Adipocyte (in vitro differentiated cells): ENCODE results near the gene MYT1.

Source experiments
- DNase-seq: peaks from one replicate; pipeline ENCODE4 v3.0.0-alpha.2; 2015; ENCODE audit warnings: low read depth
- H3K27me3 ChIP-seq: replicated peaks from 2 replicates; pipeline ENCODE4 v1.7.0; 2013; ENCODE audit warnings: mild to moderate bottlenecking, low read length, moderate library complexity; ENCODE audit not compliant: control insufficient read depth, insufficient read depth
- H3K36me3 ChIP-seq: 2 replicates; pipeline ENCODE4 v1.7.0; 2013; ENCODE audit warnings: low read length, mild to moderate bottlenecking, moderate library complexity; ENCODE audit not compliant: control insufficient read depth, insufficient read depth, severe bottlenecking
- H3K4me1 ChIP-seq: 2 replicates; pipeline ENCODE4 v1.7.0; 2013; ENCODE audit warnings: mild to moderate bottlenecking, low read length, moderate library complexity; ENCODE audit not compliant: control insufficient read depth, insufficient read depth
- H3K4me3 ChIP-seq: 2 replicates; pipeline ENCODE4 v1.7.0; 2013; ENCODE audit warnings: mild to moderate bottlenecking, low read length, moderate library complexity
- H3K9ac ChIP-seq: 2 replicates; pipeline ENCODE4 v1.7.0; 2013; ENCODE audit warnings: mild to moderate bottlenecking, low read length, moderate library complexity
- H3K9me3 ChIP-seq: 2 replicates; pipeline ENCODE4 v1.7.0; 2013; ENCODE audit warnings: mild to moderate bottlenecking, low read length, moderate library complexity; ENCODE audit not compliant: control insufficient read depth

Gene MYT1

GRCh38 chr20:64214952-64215351 lies 50.7 kb downstream of the MYT1 start:
- Histone ChIP-seq H3K36me3 (no peaks in the 10 kb centered on the region), H3K9ac (no peak overlapping the region), H3K9me3 (no peaks in the 10 kb centered on the region), H3K27me3 (peaks cover 55% of the 10 kb centered on the region), H3K4me1 (peaks cover 27% of the 10 kb centered on the region), H3K4me3 (no peak overlapping the region)
- no peak for DNase-seq

DNA sequence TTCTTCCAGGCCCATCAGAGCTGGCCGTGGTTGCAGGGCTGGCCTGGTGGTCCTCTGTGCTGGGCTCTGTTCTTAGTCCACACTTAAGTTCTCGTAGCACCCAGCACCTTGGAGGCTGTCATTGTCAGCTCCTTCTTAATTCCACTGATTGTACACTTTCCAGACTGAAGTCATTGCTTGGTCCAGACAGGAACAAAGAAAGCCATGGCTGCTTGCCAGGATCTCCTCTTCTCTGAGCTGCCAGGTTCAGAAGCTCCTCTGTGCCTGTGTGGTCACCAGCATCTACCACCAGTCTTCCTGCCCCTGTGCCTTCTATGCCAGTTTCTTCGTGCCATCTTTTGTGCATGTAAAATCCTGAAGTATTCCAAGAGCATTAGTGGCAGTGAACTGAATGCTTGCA lies 51.8 kb downstream of the MYT1 start:
- no peaks in the 10 kb centered on the region for H3K9me3 ChIP-seq
- H3K36me3 ChIP-seq: no peaks in the 10 kb centered on the region
- no peak overlapping the region for H3K4me3 ChIP-seq
- peaks cover 19% of the 10 kb centered on the region for H3K4me1 ChIP-seq
- peaks cover 55% of the 10 kb centered on the region for H3K27me3 ChIP-seq
- DNase-seq: no peak
- no peak overlapping the region for H3K9ac ChIP-seq

DNA sequence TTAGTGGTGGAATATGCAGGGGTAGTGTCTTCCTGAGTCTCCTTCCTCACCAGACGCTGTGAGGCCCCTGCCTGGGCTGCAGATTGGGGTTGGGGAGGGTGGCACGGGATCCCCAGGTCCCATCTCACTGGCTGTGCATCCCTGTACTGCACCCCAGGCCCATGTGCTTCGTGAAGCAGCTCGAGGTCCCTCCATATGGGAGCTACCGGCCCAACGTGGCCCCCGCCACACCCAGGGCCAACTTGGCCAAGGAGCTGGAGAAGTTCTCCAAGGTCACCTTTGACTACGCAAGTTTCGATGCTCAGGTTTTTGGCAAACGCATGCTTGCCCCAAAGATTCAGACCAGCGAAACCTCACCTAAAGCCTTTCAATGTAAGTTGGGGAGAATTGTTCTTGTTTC lies 52.7 kb downstream of the MYT1 start:
- no peak for DNase-seq
- Histone ChIP-seq H3K36me3 (no peaks in the 10 kb centered on the region), H3K9me3 (no peaks in the 10 kb centered on the region), H3K4me1 (peaks cover 17% of the 10 kb centered on the region), H3K4me3 (no peak overlapping the region), H3K9ac (no peak overlapping the region), H3K27me3 (peaks cover 55% of the 10 kb centered on the region)

GRCh38 chr20:64217539-64218221 lies 53.4 kb downstream of the MYT1 start:
- H3K4me1 ChIP-seq: peaks cover 11% of the 10 kb centered on the region
- no peak overlapping the region for H3K4me3 ChIP-seq
- H3K9ac ChIP-seq: no peak overlapping the region
- peaks cover 55% of the 10 kb centered on the region for H3K27me3 ChIP-seq
- no peak for DNase-seq
- H3K9me3 ChIP-seq: no peaks in the 10 kb centered on the region
- H3K36me3 ChIP-seq: no peaks in the 10 kb centered on the region

DNA sequence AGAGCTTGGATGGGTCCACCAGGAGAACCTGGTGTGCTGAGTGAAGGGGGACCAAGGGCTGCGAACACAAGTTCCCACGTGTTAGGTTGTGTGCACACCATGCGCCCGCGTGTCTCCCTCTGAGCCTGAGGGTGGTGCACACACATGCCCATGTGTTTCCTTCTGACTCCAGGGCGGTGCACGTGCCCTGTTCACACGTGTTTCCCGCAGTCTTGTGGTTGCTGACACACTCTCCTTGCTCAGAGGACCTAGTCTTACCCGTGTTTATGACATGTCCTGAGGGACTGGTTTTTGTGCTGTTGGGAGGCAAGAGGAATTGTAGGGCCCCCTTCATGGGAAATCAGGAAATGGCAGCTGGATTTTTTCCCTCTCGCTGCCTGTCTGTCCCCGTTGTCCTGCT lies 55.0 kb downstream of the MYT1 start:
- no peaks in the 10 kb centered on the region for H3K36me3 ChIP-seq
- peaks cover 9% of the 10 kb centered on the region for H3K4me1 ChIP-seq
- H3K27me3 ChIP-seq: peaks cover 49% of the 10 kb centered on the region
- no peak overlapping the region for H3K9ac ChIP-seq
- no peak overlapping the region for H3K4me3 ChIP-seq
- H3K9me3 ChIP-seq: no peaks in the 10 kb centered on the region
- no peak for DNase-seq

GRCh38 chr20:64219730-64220129 lies 55.5 kb downstream of the MYT1 start:
- Histone ChIP-seq H3K36me3 (no peaks in the 10 kb centered on the region), H3K9ac (no peak overlapping the region), H3K9me3 (no peaks in the 10 kb centered on the region), H3K27me3 (peaks cover 44% of the 10 kb centered on the region), H3K4me1 (peaks cover 14% of the 10 kb centered on the region), H3K4me3 (no peak overlapping the region)
- no peak for DNase-seq

DNA sequence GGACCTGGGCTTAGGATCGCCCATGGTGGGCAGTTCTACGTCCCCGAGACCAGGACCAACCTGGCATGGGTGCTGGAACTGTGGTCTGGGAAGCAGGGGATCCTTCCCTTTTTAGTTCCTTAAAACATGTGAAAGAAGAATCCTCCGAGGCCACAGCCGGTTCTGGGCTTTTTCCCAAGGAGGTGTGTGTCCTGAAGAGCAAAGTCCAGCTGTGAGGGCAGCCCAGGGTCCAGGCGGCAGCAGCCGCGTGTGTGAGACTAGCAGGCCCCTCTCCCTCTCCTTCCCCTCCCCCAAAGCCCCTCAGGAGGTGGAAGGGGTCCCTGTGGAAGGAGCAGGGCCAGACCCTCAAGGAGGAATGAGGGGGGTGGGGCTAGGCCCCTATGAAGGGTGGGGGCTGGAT lies 56.2 kb downstream of the MYT1 start:
- H3K9ac ChIP-seq: no peak overlapping the region
- H3K36me3 ChIP-seq: no peaks in the 10 kb centered on the region
- H3K4me1 ChIP-seq: peaks cover 18% of the 10 kb centered on the region
- DNase-seq: no peak
- peaks cover 37% of the 10 kb centered on the region for H3K27me3 ChIP-seq
- no peak overlapping the region for H3K4me3 ChIP-seq
- no peaks in the 10 kb centered on the region for H3K9me3 ChIP-seq

DNA sequence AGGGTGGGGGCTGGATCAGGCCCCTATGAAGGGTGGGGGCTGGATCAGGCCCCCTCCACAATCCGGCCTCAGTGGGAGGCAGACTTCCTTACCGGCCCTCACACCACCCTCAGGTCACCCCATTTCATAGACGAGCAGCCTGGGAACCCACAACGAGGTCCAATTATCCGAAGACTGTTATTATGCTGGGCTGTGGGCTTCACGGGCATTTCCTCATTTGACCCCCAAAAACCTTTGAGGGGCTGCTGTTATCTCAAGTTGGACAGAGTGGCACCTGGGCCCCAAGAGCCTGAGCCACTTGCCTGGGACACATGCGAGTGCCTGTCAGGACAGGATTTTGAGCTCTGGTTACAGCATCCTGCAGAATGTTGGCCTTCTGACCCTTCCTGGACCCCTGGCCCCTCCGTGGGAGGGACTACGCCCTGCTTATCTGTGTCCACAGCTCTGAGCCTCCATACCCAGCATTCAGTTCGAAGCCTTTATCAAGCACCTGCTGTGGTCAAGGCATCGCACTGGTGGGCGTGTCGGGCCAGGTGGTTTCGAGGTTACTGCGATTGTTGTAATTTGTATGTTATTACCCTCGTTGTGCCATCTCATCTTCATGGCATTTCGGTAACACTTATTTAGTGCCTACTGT lies 56.8 kb downstream of the MYT1 start:
- Histone ChIP-seq H3K4me3 (no peak overlapping the region), H3K9me3 (no peaks in the 10 kb centered on the region), H3K4me1 (peaks cover 18% of the 10 kb centered on the region), H3K36me3 (no peaks in the 10 kb centered on the region), H3K9ac (no peak overlapping the region), H3K27me3 (peaks cover 31% of the 10 kb centered on the region)
- no peak for DNase-seq

- H3K4me3 ChIP-seq: no peak overlapping the region
- H3K27me3 ChIP-seq: peaks cover 36% of the 10 kb centered on the region
- H3K36me3 ChIP-seq: no peaks in the 10 kb centered on the region
- no peak overlapping the region for H3K9ac ChIP-seq
- peak; percentile 47 for DNase-seq
- H3K4me1 ChIP-seq: peaks cover 18% of the 10 kb centered on the region
- no peaks in the 10 kb centered on the region for H3K9me3 ChIP-seq
Measured at GRCh38 chr20:64222291-64222735, 58.1 kb downstream of the MYT1 start.

- peak; percentile 4 for DNase-seq
Measured at GRCh38 chr20:64222851-64223525, 58.7 kb downstream of the MYT1 start.

GRCh38 chr20:64223526-64224067 lies 59.3 kb downstream of the MYT1 start:
- Histone ChIP-seq H3K36me3 (no peaks in the 10 kb centered on the region), H3K9ac (no peak overlapping the region), H3K27me3 (peaks cover 38% of the 10 kb centered on the region), H3K4me1 (peaks cover 18% of the 10 kb centered on the region), H3K4me3 (no peak overlapping the region), H3K9me3 (no peaks in the 10 kb centered on the region)
- peak; percentile 26 for DNase-seq

More at GRCh38 chr20:64222851-64223525, 58.7 kb downstream of the MYT1 start:
- Histone ChIP-seq H3K36me3 (no peaks in the 10 kb centered on the region), H3K9ac (no peak overlapping the region), H3K9me3 (no peaks in the 10 kb centered on the region), H3K27me3 (peaks cover 38% of the 10 kb centered on the region), H3K4me3 (no peak overlapping the region), H3K4me1 (peaks cover 18% of the 10 kb centered on the region)
